ENCODE results near the gene NHLRC1.

The NHLRC1 gene

GRCh38 chr6:18101873-18102272 lies 20.6 kb downstream of the NHLRC1 start:
- Histone ChIP-seq H3K4me1 (ENCODE audit: insufficient read depth, poor library complexity, severe bottlenecking) (no peaks in the 10 kb centered on the region), H3K27me3 (ENCODE audit: insufficient read depth, poor library complexity, severe bottlenecking) (no peaks in the 10 kb centered on the region), H3K27ac (ENCODE audit: poor library complexity, severe bottlenecking) (no peak overlapping the region), H3K9me3 (ENCODE audit: severe bottlenecking) (no peaks in the 10 kb centered on the region), H3K4me3 (ENCODE audit: severe bottlenecking) (no peak overlapping the region), H3K36me3 (ENCODE audit: low read depth) (no peaks in the 10 kb centered on the region)
- ATAC-seq (ENCODE audit: low read depth) (no peak), DNase-seq (ENCODE audit: low spot score) (no peak)
- TF ChIP-seq CTCF (IDR thresholded peaks at IDR 0.05; ENCODE audit: poor library complexity, severe bottlenecking): no peak

GRCh38 chr6:18101271-18101670 lies 21.2 kb downstream of the NHLRC1 start:
- Histone ChIP-seq H3K9me3 (ENCODE audit: severe bottlenecking) (no peaks in the 10 kb centered on the region), H3K27me3 (ENCODE audit: insufficient read depth, poor library complexity, severe bottlenecking) (no peaks in the 10 kb centered on the region), H3K4me3 (ENCODE audit: severe bottlenecking) (no peak overlapping the region), H3K4me1 (ENCODE audit: insufficient read depth, poor library complexity, severe bottlenecking) (no peaks in the 10 kb centered on the region), H3K36me3 (ENCODE audit: low read depth) (no peaks in the 10 kb centered on the region), H3K27ac (ENCODE audit: poor library complexity, severe bottlenecking) (no peak overlapping the region)
- DNase-seq (ENCODE audit: low spot score): no peak
- ATAC-seq (ENCODE audit: low read depth): peak; percentile 38; the same call in 1 of the 3 replicates
- TF ChIP-seq CTCF (IDR thresholded peaks at IDR 0.05; ENCODE audit: poor library complexity, severe bottlenecking): no peak

- Histone ChIP-seq H3K27ac (ENCODE audit: poor library complexity, severe bottlenecking) (no peak overlapping the region), H3K4me3 (ENCODE audit: severe bottlenecking) (no peak overlapping the region), H3K4me1 (ENCODE audit: insufficient read depth, poor library complexity, severe bottlenecking) (no peaks in the 10 kb centered on the region), H3K27me3 (ENCODE audit: insufficient read depth, poor library complexity, severe bottlenecking) (no peaks in the 10 kb centered on the region), H3K36me3 (ENCODE audit: low read depth) (no peaks in the 10 kb centered on the region), H3K9me3 (ENCODE audit: severe bottlenecking) (no peaks in the 10 kb centered on the region)
- TF ChIP-seq CTCF (IDR thresholded peaks at IDR 0.05; ENCODE audit: poor library complexity, severe bottlenecking): no peak
- no peak for DNase-seq (ENCODE audit: low spot score)
- ATAC-seq (ENCODE audit: low read depth): no peak
Observed at GRCh38 chr6:18100296-18100695, 22.2 kb downstream of the NHLRC1 start.

- DNase-seq (ENCODE audit: low spot score) (no peak), ATAC-seq (ENCODE audit: low read depth) (no peak)
- no peaks in the 10 kb centered on the region for H3K36me3 ChIP-seq (ENCODE audit: low read depth)
- H3K4me3 ChIP-seq (ENCODE audit: severe bottlenecking): no peak overlapping the region
- H3K27me3 ChIP-seq (ENCODE audit: insufficient read depth, poor library complexity, severe bottlenecking): no peaks in the 10 kb centered on the region
- TF ChIP-seq CTCF (IDR thresholded peaks at IDR 0.05; ENCODE audit: poor library complexity, severe bottlenecking): no peak
- H3K9me3 ChIP-seq (ENCODE audit: severe bottlenecking): no peaks in the 10 kb centered on the region
- H3K4me1 ChIP-seq (ENCODE audit: insufficient read depth, poor library complexity, severe bottlenecking): no peaks in the 10 kb centered on the region
- H3K27ac ChIP-seq (ENCODE audit: poor library complexity, severe bottlenecking): no peak overlapping the region
Observed at GRCh38 chr6:18099511-18099910, 23.0 kb downstream of the NHLRC1 start.

- Histone ChIP-seq H3K9me3 (ENCODE audit: severe bottlenecking) (no peaks in the 10 kb centered on the region), H3K4me3 (ENCODE audit: severe bottlenecking) (no peak overlapping the region), H3K27me3 (ENCODE audit: insufficient read depth, poor library complexity, severe bottlenecking) (no peaks in the 10 kb centered on the region), H3K27ac (ENCODE audit: poor library complexity, severe bottlenecking) (no peak overlapping the region), H3K36me3 (ENCODE audit: low read depth) (no peaks in the 10 kb centered on the region), H3K4me1 (ENCODE audit: insufficient read depth, poor library complexity, severe bottlenecking) (no peaks in the 10 kb centered on the region)
- no peak for ATAC-seq (ENCODE audit: low read depth)
- no peak for DNase-seq (ENCODE audit: low spot score)
- no peak for TF ChIP-seq CTCF (IDR thresholded peaks at IDR 0.05; ENCODE audit: poor library complexity, severe bottlenecking)
Observed at GRCh38 chr6:18096423-18096822, 26.1 kb downstream of the NHLRC1 start.
